ENCODE measurements around the gene ENTHD1. TPM values are rescaled to one million over a fixed set of nuclear protein-coding genes. Genes with fewer than 3 reads are reported as not detected.

Gene ENTHD1
- total RNA-seq, 1 donor = not detected

- Histone ChIP-seq H3K79me2 (ENCODE audit: insufficient read depth, low read length) (no peaks in the 10 kb centered on the region), H4K20me1 (ENCODE audit: insufficient read depth, low read length) (no peaks in the 10 kb centered on the region), H3K36me3 (ENCODE audit: insufficient read depth, low read length) (no peaks in the 10 kb centered on the region), H3K27ac (ENCODE audit: low read depth, low read length) (no peak overlapping the region), H2AFZ (ENCODE audit: low read length) (no peak overlapping the region), H3K27me3 (ENCODE audit: insufficient read depth, low read length) (peaks cover 22% of the 10 kb centered on the region), H3K9me3 (ENCODE audit: low read depth, low read length) (no peaks in the 10 kb centered on the region), H3K4me2 (ENCODE audit: insufficient read depth, low read length) (no peak overlapping the region), H3K4me3 (ENCODE audit: insufficient read depth, low read length) (no peak overlapping the region), H3K4me1 (ENCODE audit: insufficient read depth, low read length) (no peaks in the 10 kb centered on the region)
- TF ChIP-seq CTCF (IDR thresholded peaks at IDR 0.05; ENCODE audit: extremely low read depth, low read depth, low read length) = no peak
- DNase-seq (ENCODE audit: insufficient read length, low spot score, missing footprints) = no peak
These were observed 83.6 kb downstream of the ENTHD1 start for GRCh38 chr22:39809772-39810557.

GRCh38 chr22:39808081-39808480 lies 85.5 kb downstream of the ENTHD1 start:
- peaks cover 22% of the 10 kb centered on the region for H3K27me3 ChIP-seq (ENCODE audit: insufficient read depth, low read length)
- no peak overlapping the region for H3K4me3 ChIP-seq (ENCODE audit: insufficient read depth, low read length)
- H3K9me3 ChIP-seq (ENCODE audit: low read depth, low read length) = no peaks in the 10 kb centered on the region
- TF ChIP-seq CTCF (IDR thresholded peaks at IDR 0.05; ENCODE audit: extremely low read depth, low read depth, low read length) = peak; percentile 57
- H3K36me3 ChIP-seq (ENCODE audit: insufficient read depth, low read length) = no peaks in the 10 kb centered on the region
- H3K4me1 ChIP-seq (ENCODE audit: insufficient read depth, low read length) = no peaks in the 10 kb centered on the region
- H4K20me1 ChIP-seq (ENCODE audit: insufficient read depth, low read length) = no peaks in the 10 kb centered on the region
- H2AFZ ChIP-seq (ENCODE audit: low read length) = no peak overlapping the region
- DNase-seq (ENCODE audit: insufficient read length, low spot score, missing footprints) = no peak
- H3K79me2 ChIP-seq (ENCODE audit: insufficient read depth, low read length) = no peaks in the 10 kb centered on the region
- H3K27ac ChIP-seq (ENCODE audit: low read depth, low read length) = no peak overlapping the region
- no peak overlapping the region for H3K4me2 ChIP-seq (ENCODE audit: insufficient read depth, low read length)

DNA sequence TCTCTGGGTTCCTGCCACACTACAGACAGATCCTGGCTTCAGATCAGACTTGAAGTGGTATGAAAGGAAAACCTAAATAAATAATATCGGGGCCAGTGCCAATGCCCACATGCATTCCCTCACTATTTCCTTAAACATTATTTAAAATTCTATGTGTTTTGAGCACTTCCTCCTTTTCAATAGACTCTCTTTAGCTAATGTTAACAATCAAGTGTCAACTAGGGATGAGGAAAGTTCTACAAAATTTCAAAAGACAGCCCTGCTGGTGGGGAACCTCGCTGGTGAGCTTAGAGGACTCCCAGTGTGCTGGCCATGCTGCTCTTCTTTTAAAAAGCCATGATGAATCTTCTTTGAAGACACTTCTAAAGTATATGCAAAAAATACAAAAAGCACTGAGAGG lies 87.5 kb downstream of the ENTHD1 start:
- no peak overlapping the region for H3K4me3 ChIP-seq (ENCODE audit: insufficient read depth, low read length)
- H3K4me2 ChIP-seq (ENCODE audit: insufficient read depth, low read length) = no peak overlapping the region
- H3K9me3 ChIP-seq (ENCODE audit: low read depth, low read length) = no peaks in the 10 kb centered on the region
- no peak overlapping the region for H3K27ac ChIP-seq (ENCODE audit: low read depth, low read length)
- no peak overlapping the region for H2AFZ ChIP-seq (ENCODE audit: low read length)
- no peak for TF ChIP-seq CTCF (IDR thresholded peaks at IDR 0.05; ENCODE audit: extremely low read depth, low read depth, low read length)
- H3K27me3 ChIP-seq (ENCODE audit: insufficient read depth, low read length) = peaks cover 22% of the 10 kb centered on the region
- DNase-seq (ENCODE audit: insufficient read length, low spot score, missing footprints) = no peak
- no peaks in the 10 kb centered on the region for H3K4me1 ChIP-seq (ENCODE audit: insufficient read depth, low read length)
- no peaks in the 10 kb centered on the region for H3K79me2 ChIP-seq (ENCODE audit: insufficient read depth, low read length)
- H4K20me1 ChIP-seq (ENCODE audit: insufficient read depth, low read length) = no peaks in the 10 kb centered on the region
- no peaks in the 10 kb centered on the region for H3K36me3 ChIP-seq (ENCODE audit: insufficient read depth, low read length)

DNA sequence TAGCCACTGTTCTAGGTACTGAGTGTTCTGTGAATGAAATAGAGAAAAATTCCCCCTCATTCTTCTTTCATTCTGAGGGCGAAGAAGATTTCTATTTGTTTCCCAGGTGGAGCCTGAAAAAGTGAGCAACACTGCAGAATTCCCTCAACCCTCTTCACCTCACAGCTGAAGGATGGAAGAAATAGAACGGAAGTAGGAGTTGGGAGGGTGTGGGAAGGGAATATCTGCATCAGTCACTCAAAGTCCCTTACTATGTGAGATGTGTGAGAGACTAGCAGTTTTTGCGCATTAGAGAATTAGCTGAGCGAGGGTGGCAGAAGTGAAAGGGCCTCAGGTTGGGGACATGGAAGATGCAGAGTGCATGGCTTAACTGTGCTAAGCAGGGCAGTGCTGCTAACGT lies 88.4 kb downstream of the ENTHD1 start:
- no peak for DNase-seq (ENCODE audit: insufficient read length, low spot score, missing footprints)
- H3K9me3 ChIP-seq (ENCODE audit: low read depth, low read length) = no peaks in the 10 kb centered on the region
- no peaks in the 10 kb centered on the region for H4K20me1 ChIP-seq (ENCODE audit: insufficient read depth, low read length)
- no peak overlapping the region for H3K4me2 ChIP-seq (ENCODE audit: insufficient read depth, low read length)
- H3K36me3 ChIP-seq (ENCODE audit: insufficient read depth, low read length) = no peaks in the 10 kb centered on the region
- H3K27me3 ChIP-seq (ENCODE audit: insufficient read depth, low read length) = peaks cover 19% of the 10 kb centered on the region
- H3K27ac ChIP-seq (ENCODE audit: low read depth, low read length) = no peak overlapping the region
- TF ChIP-seq CTCF (IDR thresholded peaks at IDR 0.05; ENCODE audit: extremely low read depth, low read depth, low read length) = no peak
- H3K4me3 ChIP-seq (ENCODE audit: insufficient read depth, low read length) = no peak overlapping the region
- no peaks in the 10 kb centered on the region for H3K79me2 ChIP-seq (ENCODE audit: insufficient read depth, low read length)
- no peaks in the 10 kb centered on the region for H3K4me1 ChIP-seq (ENCODE audit: insufficient read depth, low read length)
- no peak overlapping the region for H2AFZ ChIP-seq (ENCODE audit: low read length)
